Measurements from ENCODE around the gene SUGCT.
"Not testable (repeated sequence)": the region's sequence is repeated elsewhere in the genome, so short reads cannot be mapped to it uniquely, and the experiment has no call there.

Gene SUGCT

GRCh38 chr7:40650903-40651302 is 516.1 kb downstream of the SUGCT start:
- not testable (repeated sequence) for H3K27me3 Mint-ChIP-seq (ENCODE audit: low read depth); DNase-seq (ENCODE audit: low spot score); H3K36me3 Mint-ChIP-seq (ENCODE audit: low read depth); H3K27ac Mint-ChIP-seq; H3K4me1 Mint-ChIP-seq (ENCODE audit: low read depth); H3K4me3 Mint-ChIP-seq
- peaks cover 14% of the 10 kb centered on the region for H3K9me3 Mint-ChIP-seq

DNA sequence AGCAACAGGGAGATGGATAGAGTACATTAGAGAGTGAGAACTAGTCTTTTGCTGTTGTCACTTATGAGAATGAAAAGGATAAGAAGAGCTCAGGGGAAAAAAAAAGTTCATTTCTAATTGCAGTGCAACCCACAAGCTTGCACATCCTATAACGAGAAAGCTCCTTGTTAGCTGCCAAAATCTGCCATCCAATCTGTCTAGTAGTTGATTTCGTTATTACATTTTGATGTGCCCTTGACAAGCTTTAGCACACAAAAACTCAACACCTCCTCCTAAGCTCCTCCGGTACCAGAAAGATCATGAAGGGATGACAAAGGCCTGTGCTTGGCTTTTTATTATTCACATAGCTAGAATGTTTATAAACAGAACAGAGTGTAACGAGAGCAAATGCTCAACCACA is 519.4 kb downstream of the SUGCT start:
- H3K36me3 Mint-ChIP-seq (ENCODE audit: low read depth): no peaks in the 10 kb centered on the region
- H3K4me3 Mint-ChIP-seq: no peak overlapping the region
- no peak overlapping the region for H3K27ac Mint-ChIP-seq
- DNase-seq (ENCODE audit: low spot score): no peak
- peaks cover 14% of the 10 kb centered on the region for H3K9me3 Mint-ChIP-seq
- H3K27me3 Mint-ChIP-seq (ENCODE audit: low read depth): no peaks in the 10 kb centered on the region
- peaks cover 5% of the 10 kb centered on the region for H3K4me1 Mint-ChIP-seq (ENCODE audit: low read depth)

GRCh38 chr7:40655426-40655825 is 520.6 kb downstream of the SUGCT start:
- H3K4me1 Mint-ChIP-seq (ENCODE audit: low read depth): peaks cover 5% of the 10 kb centered on the region
- H3K36me3 Mint-ChIP-seq (ENCODE audit: low read depth): no peaks in the 10 kb centered on the region
- H3K27ac Mint-ChIP-seq: no peak overlapping the region
- peaks cover 14% of the 10 kb centered on the region for H3K9me3 Mint-ChIP-seq
- no peak overlapping the region for H3K4me3 Mint-ChIP-seq
- no peak for DNase-seq (ENCODE audit: low spot score)
- H3K27me3 Mint-ChIP-seq (ENCODE audit: low read depth): no peaks in the 10 kb centered on the region

DNA sequence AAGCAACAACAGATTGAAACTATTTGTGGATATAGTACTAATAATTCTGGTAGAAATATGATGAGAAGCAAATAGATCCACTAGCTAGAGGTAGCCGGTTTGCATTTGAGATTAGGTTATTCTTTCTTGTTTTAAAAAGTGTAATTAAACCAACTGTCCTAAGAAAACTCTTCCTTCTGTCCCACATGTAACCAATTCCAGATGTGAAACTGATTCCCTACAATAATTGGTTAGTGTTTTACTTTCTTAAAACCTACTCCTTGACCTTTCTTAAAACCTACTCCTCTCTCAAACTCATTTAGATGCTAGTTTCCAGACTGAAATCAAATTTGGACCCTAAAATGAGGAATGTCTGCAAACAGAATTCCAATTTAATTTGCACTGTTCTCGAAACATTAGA is 521.5 kb downstream of the SUGCT start:
- peaks cover 5% of the 10 kb centered on the region for H3K4me1 Mint-ChIP-seq (ENCODE audit: low read depth)
- no peaks in the 10 kb centered on the region for H3K27me3 Mint-ChIP-seq (ENCODE audit: low read depth)
- H3K27ac Mint-ChIP-seq: no peak overlapping the region
- no peak for DNase-seq (ENCODE audit: low spot score)
- H3K9me3 Mint-ChIP-seq: peaks cover 9% of the 10 kb centered on the region
- no peak overlapping the region for H3K4me3 Mint-ChIP-seq
- H3K36me3 Mint-ChIP-seq (ENCODE audit: low read depth): no peaks in the 10 kb centered on the region

- H3K36me3 Mint-ChIP-seq (ENCODE audit: low read depth): no peaks in the 10 kb centered on the region
- H3K9me3 Mint-ChIP-seq: no peaks in the 10 kb centered on the region
- H3K27ac Mint-ChIP-seq: no peak overlapping the region
- H3K4me1 Mint-ChIP-seq (ENCODE audit: low read depth): no peaks in the 10 kb centered on the region
- H3K4me3 Mint-ChIP-seq: no peak overlapping the region
- no peak for DNase-seq (ENCODE audit: low spot score)
- H3K27me3 Mint-ChIP-seq (ENCODE audit: low read depth): no peaks in the 10 kb centered on the region
Observed at GRCh38 chr7:40658729-40659128, 523.9 kb downstream of the SUGCT start.

DNA sequence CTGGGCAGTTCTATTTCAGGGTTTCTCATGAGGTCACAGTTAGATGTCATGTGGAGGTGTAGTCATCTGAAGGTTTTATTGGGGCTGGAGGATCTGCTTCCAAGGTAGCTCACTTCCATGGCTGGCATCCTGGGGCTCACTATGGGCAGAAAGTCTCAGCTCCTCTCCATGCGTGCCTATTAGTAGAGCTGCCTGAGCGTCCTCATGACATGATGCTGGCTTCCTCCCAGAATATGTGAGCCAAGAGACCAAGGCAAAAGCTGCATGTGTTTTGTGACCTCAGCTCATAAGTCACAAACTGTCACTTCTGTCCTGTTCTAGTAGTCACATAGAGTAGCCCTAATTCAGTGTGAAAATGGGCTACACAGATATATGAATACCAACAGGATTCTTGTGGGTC is 524.4 kb downstream of the SUGCT start:
- DNase-seq (ENCODE audit: low spot score): no peak
- Mint-ChIP-seq H3K36me3 (ENCODE audit: low read depth) (no peaks in the 10 kb centered on the region), H3K9me3 (no peaks in the 10 kb centered on the region), H3K27me3 (ENCODE audit: low read depth) (no peaks in the 10 kb centered on the region), H3K27ac (no peak overlapping the region), H3K4me3 (no peak overlapping the region), H3K4me1 (ENCODE audit: low read depth) (no peaks in the 10 kb centered on the region)

DNA sequence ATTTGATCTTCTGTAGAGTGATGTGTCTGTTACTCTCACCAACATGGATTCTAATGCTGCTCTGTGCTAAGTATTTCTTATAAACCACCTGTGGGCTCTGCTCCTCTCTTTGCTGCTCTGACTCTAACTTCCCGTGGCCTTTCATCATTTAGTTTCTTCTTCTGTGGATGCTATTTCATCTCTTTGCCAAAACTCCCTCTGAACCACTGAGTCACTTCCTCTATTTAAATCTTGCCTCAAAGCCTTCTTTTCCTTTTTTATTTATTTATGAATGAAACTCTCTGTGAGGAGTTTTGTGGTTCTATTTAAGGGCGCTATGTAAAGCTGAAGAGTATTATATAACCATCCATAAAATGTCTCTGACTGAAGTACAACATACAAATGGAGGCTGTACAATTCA is 538.5 kb downstream of the SUGCT start:
- Mint-ChIP-seq H3K27ac (no peak overlapping the region), H3K4me3 (no peak overlapping the region), H3K4me1 (ENCODE audit: low read depth) (peaks cover 4% of the 10 kb centered on the region), H3K9me3 (no peaks in the 10 kb centered on the region), H3K27me3 (ENCODE audit: low read depth) (no peaks in the 10 kb centered on the region), H3K36me3 (ENCODE audit: low read depth) (no peaks in the 10 kb centered on the region)
- no peak for DNase-seq (ENCODE audit: low spot score)

GRCh38 chr7:40674316-40674715 is 539.5 kb downstream of the SUGCT start:
- Mint-ChIP-seq H3K4me1 (ENCODE audit: low read depth) (peaks cover 4% of the 10 kb centered on the region), H3K4me3 (no peak overlapping the region), H3K36me3 (ENCODE audit: low read depth) (no peaks in the 10 kb centered on the region), H3K27me3 (ENCODE audit: low read depth) (no peaks in the 10 kb centered on the region), H3K27ac (no peak overlapping the region), H3K9me3 (no peaks in the 10 kb centered on the region)
- DNase-seq (ENCODE audit: low spot score): no peak

DNA sequence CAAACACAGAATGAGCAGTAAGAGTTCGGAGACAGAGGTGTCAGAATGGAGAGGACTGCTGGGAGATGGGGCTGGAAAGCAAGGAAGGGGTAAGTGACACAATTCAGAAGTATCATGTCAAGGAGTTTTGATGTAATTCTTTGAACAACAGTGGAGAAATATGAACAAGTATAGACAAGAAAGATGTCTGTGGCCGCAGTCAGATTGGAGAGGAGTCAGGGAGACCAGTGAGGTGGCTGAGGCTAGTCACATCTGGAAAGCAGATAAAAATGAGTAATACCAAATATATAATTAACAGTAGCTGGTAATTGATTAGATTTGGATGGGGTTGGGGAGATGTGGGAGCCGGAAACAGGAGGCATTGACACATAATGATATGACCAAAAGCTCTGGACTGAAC is 540.9 kb downstream of the SUGCT start:
- Mint-ChIP-seq H3K4me1 (ENCODE audit: low read depth) (peaks cover 4% of the 10 kb centered on the region), H3K27ac (no peak overlapping the region), H3K9me3 (no peaks in the 10 kb centered on the region), H3K27me3 (ENCODE audit: low read depth) (no peaks in the 10 kb centered on the region), H3K36me3 (ENCODE audit: low read depth) (no peaks in the 10 kb centered on the region), H3K4me3 (no peak overlapping the region)
- DNase-seq (ENCODE audit: low spot score): no peak

- Mint-ChIP-seq H3K4me1 (ENCODE audit: low read depth) (peaks cover 4% of the 10 kb centered on the region), H3K27ac (no peak overlapping the region), H3K4me3 (no peak overlapping the region), H3K27me3 (ENCODE audit: low read depth) (no peaks in the 10 kb centered on the region), H3K9me3 (no peaks in the 10 kb centered on the region), H3K36me3 (ENCODE audit: low read depth) (no peaks in the 10 kb centered on the region)
- no peak for DNase-seq (ENCODE audit: low spot score)
Observed at GRCh38 chr7:40676221-40676620, 541.4 kb downstream of the SUGCT start.

DNA sequence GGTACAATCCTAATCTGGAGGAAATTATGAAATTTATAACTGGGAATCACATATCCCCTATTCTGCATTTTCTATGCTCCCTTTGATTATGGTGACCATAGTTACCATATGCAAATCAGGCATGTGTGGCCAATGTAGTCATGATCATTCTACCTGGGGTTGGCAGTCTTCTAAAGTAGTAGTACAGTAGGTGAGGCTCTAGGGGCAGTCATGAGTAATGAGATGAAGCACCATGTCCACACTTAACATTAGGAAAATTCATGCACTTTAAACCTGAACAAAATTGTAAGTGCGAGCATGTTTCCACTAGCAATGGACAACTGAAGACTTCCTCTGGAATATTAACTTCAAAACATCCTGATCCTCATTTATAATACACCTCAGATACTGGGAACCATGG is 545.9 kb downstream of the SUGCT start:
- Mint-ChIP-seq H3K4me3 (no peak overlapping the region), H3K9me3 (no peaks in the 10 kb centered on the region), H3K36me3 (ENCODE audit: low read depth) (no peaks in the 10 kb centered on the region), H3K4me1 (ENCODE audit: low read depth) (no peaks in the 10 kb centered on the region), H3K27ac (no peak overlapping the region), H3K27me3 (ENCODE audit: low read depth) (no peaks in the 10 kb centered on the region)
- DNase-seq (ENCODE audit: low spot score): no peak

DNA sequence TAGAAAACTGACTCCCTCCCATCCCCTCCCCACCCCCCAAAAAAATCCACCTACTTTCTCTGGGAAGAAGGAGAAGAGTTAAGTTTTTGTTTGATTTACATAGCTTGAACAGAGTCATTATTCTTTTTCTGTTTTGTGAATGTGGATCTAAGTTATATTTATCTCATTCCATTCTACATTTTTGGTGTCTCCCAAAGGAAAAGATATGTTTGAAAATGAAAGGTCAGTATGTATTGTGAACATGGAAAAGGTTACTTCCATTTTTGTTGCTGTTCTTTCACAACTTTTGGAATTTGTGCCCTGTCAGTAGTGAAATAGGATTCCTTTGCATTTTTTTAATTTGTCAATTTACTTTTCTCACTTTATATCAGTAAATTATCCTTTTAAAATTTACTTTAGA is 547.9 kb downstream of the SUGCT start:
- no peak for DNase-seq (ENCODE audit: low spot score)
- H3K36me3 Mint-ChIP-seq (ENCODE audit: low read depth): no peaks in the 10 kb centered on the region
- no peak overlapping the region for H3K27ac Mint-ChIP-seq

DNA sequence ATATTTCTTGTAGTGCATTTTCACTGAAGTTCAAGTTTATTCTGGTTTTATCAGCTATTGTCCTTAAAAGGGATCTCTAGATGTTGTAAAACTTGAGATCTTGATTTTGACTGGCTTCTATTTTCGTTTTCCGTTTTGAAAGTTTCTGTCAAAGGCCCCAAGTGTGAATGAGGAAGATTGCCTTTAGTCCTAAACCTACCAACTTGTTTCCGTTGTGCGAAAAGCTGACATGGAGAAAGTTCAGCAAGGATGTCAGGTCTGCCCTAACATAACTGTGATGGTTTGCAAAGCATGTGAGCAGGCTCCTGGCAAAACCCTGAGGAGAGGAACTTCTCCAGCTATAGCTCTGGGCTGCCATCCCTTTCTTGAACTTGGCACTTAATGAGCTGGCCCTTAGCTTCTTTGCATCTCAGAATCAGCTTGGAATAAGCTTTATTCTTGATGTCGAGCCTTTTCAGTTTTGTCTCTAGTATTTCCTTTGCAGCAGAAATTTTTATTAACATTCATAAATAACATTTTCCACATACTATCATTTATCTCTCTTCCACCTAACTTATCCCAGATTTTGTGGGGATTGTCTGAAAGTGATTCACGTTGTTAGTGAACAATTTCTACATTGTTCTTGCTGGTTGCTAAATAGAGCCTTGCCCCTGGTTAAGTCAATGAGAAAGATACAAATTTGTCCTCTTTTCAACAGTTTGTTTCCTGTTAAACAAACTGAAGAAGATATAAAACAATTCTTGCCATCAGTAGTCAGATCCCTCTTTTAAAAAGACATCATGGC is 559.4 kb downstream of the SUGCT start:
- Mint-ChIP-seq H3K27ac (no peak overlapping the region), H3K4me1 (ENCODE audit: low read depth) (no peaks in the 10 kb centered on the region), H3K4me3 (no peak overlapping the region), H3K27me3 (ENCODE audit: low read depth) (peaks cover 3% of the 10 kb centered on the region), H3K9me3 (no peaks in the 10 kb centered on the region), H3K36me3 (ENCODE audit: low read depth) (no peaks in the 10 kb centered on the region)
- no peak for DNase-seq (ENCODE audit: low spot score)

More for the DNA sequence above, 547.9 kb downstream of the SUGCT start:
- H3K4me1 Mint-ChIP-seq (ENCODE audit: low read depth): no peaks in the 10 kb centered on the region
- no peaks in the 10 kb centered on the region for H3K27me3 Mint-ChIP-seq (ENCODE audit: low read depth)
- no peaks in the 10 kb centered on the region for H3K9me3 Mint-ChIP-seq
- H3K4me3 Mint-ChIP-seq: no peak overlapping the region

GRCh38 chr7:40694991-40695390 is 560.2 kb downstream of the SUGCT start:
- Mint-ChIP-seq H3K4me3 (no peak overlapping the region), H3K36me3 (ENCODE audit: low read depth) (no peaks in the 10 kb centered on the region), H3K9me3 (no peaks in the 10 kb centered on the region), H3K27ac (no peak overlapping the region), H3K4me1 (ENCODE audit: low read depth) (peaks cover 2% of the 10 kb centered on the region), H3K27me3 (ENCODE audit: low read depth) (peaks cover 3% of the 10 kb centered on the region)
- no peak for DNase-seq (ENCODE audit: low spot score)

DNA sequence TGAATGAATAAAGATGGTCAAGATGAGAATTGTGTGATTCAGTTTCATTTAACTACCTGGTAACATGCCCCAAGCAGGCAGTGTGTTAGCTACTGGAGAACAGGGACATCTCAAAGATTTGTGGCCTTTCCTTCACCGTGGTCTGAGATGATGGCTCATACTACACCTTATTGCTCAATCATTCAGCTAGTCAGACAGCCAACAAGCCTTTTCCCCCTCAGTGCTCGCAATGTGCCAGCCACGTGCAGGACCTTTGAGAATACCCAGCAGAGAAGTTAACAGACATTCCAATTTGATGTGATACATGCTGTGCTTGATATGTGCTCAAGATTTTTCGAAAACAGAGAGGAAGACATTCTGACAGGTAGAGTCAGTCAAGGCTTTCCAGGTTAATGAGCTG is 562.8 kb downstream of the SUGCT start:
- no peak for DNase-seq (ENCODE audit: low spot score)
- H3K4me3 Mint-ChIP-seq: no peak overlapping the region
- H3K4me1 Mint-ChIP-seq (ENCODE audit: low read depth): peaks cover 17% of the 10 kb centered on the region
- no peaks in the 10 kb centered on the region for H3K36me3 Mint-ChIP-seq (ENCODE audit: low read depth)
- H3K27me3 Mint-ChIP-seq (ENCODE audit: low read depth): peaks cover 3% of the 10 kb centered on the region
- no peak overlapping the region for H3K27ac Mint-ChIP-seq
- H3K9me3 Mint-ChIP-seq: no peaks in the 10 kb centered on the region

All from T-helper 2 cell treated with Interferon-gamma antibody and Interleukin-4, amounts not matched to agents 5 μg/mL and 100 μg/mL, for 36 hours (primary cell).